H1 (cell line): ENCODE data around the gene PPA2. TPM values are rescaled to one million over a fixed set of nuclear protein-coding genes. Genes with fewer than 3 reads are reported as not detected.

Source experiments
- CTCF ChIA-PET: fragments of 300-600 bp; sonication (Branson Sonifier 250); formaldehyde crosslinking; loops from one replicate; lab custom pipeline; 2021; ENCODE audit not compliant: partially characterized antibody; lab: Charles Lee
- POLR2A ChIA-PET: fragments of 300-600 bp; sonication (Branson Sonifier 250); formaldehyde crosslinking; loops from one replicate; lab custom pipeline; 2021; ENCODE audit warnings: inconsistent platforms; ENCODE audit not compliant: partially characterized antibody; lab: Charles Lee
- DNase-seq, 2 experiments: peaks; one replicate each; pipeline versions ENCODE4 v3.0.0 to v3.0.0-alpha.2; 2010 to 2022; ENCODE audit warnings: low spot score in 2 of 2, low read depth in 1 of 2, mixed read lengths in 1 of 2
- FAIRE-seq: peaks from 2 replicates; lab custom pipeline; 2011; peaks lifted over from hg19 to GRCh38; lab: Jason Lieb, UNC
- H2AFZ ChIP-seq: 2 replicates; pipeline ENCODE4 v1.8.1; 2012; ENCODE audit warnings: low read length, inconsistent platforms
- H2AK5ac ChIP-seq: 2 replicates; pipeline ENCODE4 v1.6.1; 2013; ENCODE audit warnings: low read depth, low read length
- H2BK120ac ChIP-seq: replicated peaks from 2 replicates; pipeline ENCODE3; 2013; ENCODE audit warnings: low read depth, low read length, inconsistent platforms
- H2BK12ac ChIP-seq: 2 replicates; pipeline ENCODE4 v1.6.1; 2013; ENCODE audit warnings: low read depth, low read length
- H2BK15ac ChIP-seq: 2 replicates; pipeline ENCODE4 v1.6.1; 2013; ENCODE audit warnings: low read length
- H2BK20ac ChIP-seq: 2 replicates; pipeline ENCODE4 v1.6.1; 2013; ENCODE audit warnings: low read length
- H2BK5ac ChIP-seq: 2 replicates; pipeline ENCODE4 v1.6.1; 2013; ENCODE audit warnings: low read depth, low read length
- H3K14ac ChIP-seq: 2 replicates; pipeline ENCODE4 v1.6.1; 2013; ENCODE audit warnings: inconsistent platforms; ENCODE audit not compliant: insufficient read length
- H3K18ac ChIP-seq: 2 replicates; pipeline ENCODE4 v1.6.1; 2013; ENCODE audit warnings: low read length; ENCODE audit errors: extremely low read depth
- H3K23ac ChIP-seq: 2 replicates; pipeline ENCODE4 v1.6.1; 2013; ENCODE audit warnings: inconsistent platforms; ENCODE audit not compliant: insufficient read length
- H3K23me2 ChIP-seq: 2 replicates; pipeline ENCODE4 v1.6.1; 2013; ENCODE audit warnings: low read depth, low read length
- H3K27ac ChIP-seq: 2 replicates; pipeline ENCODE4 v1.6.1; 2011; ENCODE audit warnings: low read depth, low read length, inconsistent platforms
- H3K27me3 ChIP-seq, 4 experiments: replicated peaks in 1 of 4; 1 replicate in 1 of 4; 2 replicates in 3 of 4; pipeline versions ENCODE4 v1.6.1 to v1.8.1; 2011 to 2013; ENCODE audit warnings: low read length in 3 of 4, mild to moderate bottlenecking in 3 of 4, inconsistent platforms in 2 of 4, mixed read lengths in 2 of 4, moderate library complexity in 1 of 4; ENCODE audit not compliant: control insufficient read depth in 3 of 4, insufficient read depth in 3 of 4; ENCODE audit errors: extremely low read depth in 1 of 4
- H3K36me3 ChIP-seq, 4 experiments: 2 replicates each; pipeline versions ENCODE4 v1.6.1 to v1.8.1; 2011 to 2013; ENCODE audit warnings: mild to moderate bottlenecking in 4 of 4, low read length in 3 of 4, moderate library complexity in 2 of 4, control low read depth in 1 of 4, inconsistent platforms in 1 of 4; ENCODE audit not compliant: insufficient read depth in 4 of 4, control insufficient read depth in 2 of 4
- H3K4ac ChIP-seq: replicated peaks from 2 replicates; pipeline ENCODE3; 2013; ENCODE audit warnings: low read length, low read depth, mixed read lengths, inconsistent platforms; ENCODE audit not compliant: insufficient read length
- H3K4me1 ChIP-seq, 4 experiments: replicated peaks in 1 of 4; 1 replicate in 1 of 4; 2 replicates in 3 of 4; pipeline versions ENCODE4 v1.6.1 to v1.8.1; 2011 to 2013; ENCODE audit warnings: low read length in 3 of 4, inconsistent platforms in 2 of 4, mixed read lengths in 1 of 4; ENCODE audit not compliant: insufficient read depth in 4 of 4, control insufficient read depth in 3 of 4
- H3K4me2 ChIP-seq, 2 experiments: 2 replicates each; pipeline versions ENCODE4 v1.6.1 to v1.8.1; 2011 to 2013; ENCODE audit warnings: low read depth in 2 of 2, low read length in 2 of 2, control low read depth in 1 of 2, inconsistent platforms in 1 of 2, mild to moderate bottlenecking in 1 of 2; ENCODE audit not compliant: insufficient read depth in 1 of 2
- H3K4me3 ChIP-seq, 4 experiments: fragments of 200-600, 300-600 bp in 1 of 4; sonication (generic), shearing (Covaris generic), sonication (Bioruptor Twin) in 1 of 4; 2 replicates each; pipeline versions ENCODE4 v1.5.1 to v1.8.1; 2011 to 2016; ENCODE audit warnings: low read length in 4 of 4, low read depth in 3 of 4, control low read depth in 2 of 4, inconsistent platforms in 2 of 4, mild to moderate bottlenecking in 2 of 4, mixed read lengths in 1 of 4, moderate library complexity in 1 of 4; ENCODE audit not compliant: insufficient read depth in 2 of 4; ENCODE audit errors: extremely low read depth in 1 of 4
- H3K56ac ChIP-seq: replicated peaks from 2 replicates; pipeline ENCODE3; 2013; ENCODE audit warnings: low read depth, mild to moderate bottlenecking, mixed read lengths, low read length, inconsistent platforms; ENCODE audit not compliant: insufficient read length
- H3K79me1 ChIP-seq: 2 replicates; pipeline ENCODE4 v1.6.1; 2013; ENCODE audit warnings: low read depth, low read length, control low read depth
- H3K79me2 ChIP-seq, 2 experiments: 2 replicates each; pipeline versions ENCODE4 v1.6.1 to v1.8.1; 2012 to 2013; ENCODE audit warnings: low read length in 2 of 2, mild to moderate bottlenecking in 2 of 2, inconsistent platforms in 1 of 2; ENCODE audit not compliant: insufficient read depth in 2 of 2, control insufficient read depth in 1 of 2
- H3K9ac ChIP-seq, 4 experiments: replicated peaks in 1 of 4; 1 replicate in 1 of 4; 2 replicates in 3 of 4; pipeline versions ENCODE4 v1.6.1 to v1.8.1; 2011 to 2013; ENCODE audit warnings: low read depth in 3 of 4, low read length in 3 of 4, control low read depth in 2 of 4, mild to moderate bottlenecking in 2 of 4, moderate library complexity in 2 of 4, inconsistent platforms in 1 of 4; ENCODE audit errors: extremely low read depth in 1 of 4
- H3K9me3 ChIP-seq, 2 experiments: 2 replicates each; pipeline versions ENCODE4 v1.6.1 to v1.8.1; 2012 to 2013; ENCODE audit warnings: mild to moderate bottlenecking in 2 of 2, moderate library complexity in 2 of 2, control low read depth in 1 of 2, inconsistent platforms in 1 of 2, low read depth in 1 of 2, low read length in 1 of 2, mixed read lengths in 1 of 2; ENCODE audit not compliant: insufficient read depth in 2 of 2
- H4K20me1 ChIP-seq, 2 experiments: replicated peaks in 1 of 2; 2 replicates each; pipeline versions ENCODE3 to v1.8.1; 2011 to 2013; ENCODE audit warnings: inconsistent platforms in 2 of 2, low read length in 2 of 2, mild to moderate bottlenecking in 1 of 2; ENCODE audit not compliant: insufficient read depth in 2 of 2, control insufficient read depth in 1 of 2
- H4K5ac ChIP-seq: 2 replicates; pipeline ENCODE4 v1.6.1; 2013; ENCODE audit warnings: low read length, low read depth, mixed read lengths, inconsistent platforms; ENCODE audit not compliant: insufficient read length
- H4K8ac ChIP-seq: 2 replicates; pipeline ENCODE4 v1.8.0; 2013; ENCODE audit warnings: mild to moderate bottlenecking, moderate library complexity, low read length, inconsistent platforms; ENCODE audit not compliant: insufficient read depth; ENCODE audit errors: extremely low read depth
- H4K91ac ChIP-seq: replicated peaks from 2 replicates; pipeline ENCODE3; 2013; ENCODE audit warnings: low read length, mixed read lengths, inconsistent platforms; ENCODE audit not compliant: insufficient read length
- CBX8 ChIP-seq: fragments of 300-800, 300-1000 bp; sonication (generic); IDR thresholded peaks from 2 replicates; pipeline ENCODE4 v1.7.1; 2016; ENCODE audit warnings: low read depth, low read length, borderline replicate concordance
- NANOG ChIP-seq: IDR thresholded peaks from 2 replicates; pipeline ENCODE4 v1.6.1; 2011; ENCODE audit warnings: low read length, low read depth, mild to moderate bottlenecking, inconsistent platforms; ENCODE audit not compliant: insufficient read depth, poor library complexity, severe bottlenecking
- TEAD4 ChIP-seq: IDR thresholded peaks from 2 replicates; pipeline ENCODE4 v1.6.1; 2012; ENCODE audit warnings: low read depth, low read length, inconsistent platforms, mixed read lengths
- WGBS, 2 experiments: shearing (Covaris generic) in 1 of 2; methylation state at CpG; one replicate each; pipeline versions ENCODE4 v1.1.6 to v1.1.7; 2013 to 2015; ENCODE audit warnings: low lambda C conversion rate in 2 of 2, mixed read lengths in 2 of 2, inconsistent platforms in 1 of 2, low coverage in 1 of 2, missing lambda C conversion rate in 1 of 2; ENCODE audit not compliant: insufficient replicate concordance in 2 of 2, insufficient coverage in 1 of 2, insufficient read length in 1 of 2; ENCODE audit errors: extremely low coverage in 1 of 2, missing lambda C conversion rate in 1 of 2; 5-methylcytosine and 5-hydroxymethylcytosine counted together
- polyA plus RNA-seq, 7 experiments: library from polyadenylated mRNA; depleted of rRNA in 3 of 7; stranded (reverse) in 5 of 7; unstranded in 2 of 7; fragments of >200 nt in 5 of 7; fragments of 200-250 nt in 2 of 7; gene quantifications; 1 replicate in 5 of 7; 2 replicates in 1 of 7; 4 replicates in 1 of 7; pipeline versions ENCODE4 v1.2.1 to v1.2.3, GENCODE V29; 2011 to 2013; ENCODE audit warnings: missing spikeins in 2 of 7, mixed read lengths in 2 of 7
- total RNA-seq: library from RNA; stranded (reverse); fragmentation: NEBNext Ultra II Directional; extraction: Animal tissue kit (Norgen Biotek cat#: 25700); gene quantifications from 2 replicates; pipeline ENCODE4 v1.2.1, GENCODE V29; 2021

PPA2 gene
- total and polyA plus RNA-seq, 2 of the 8 experiments (the other 6 are each of a cell fraction or from before 2014, with no cell fraction given): 24.9 to 62.7 TPM

- ChIA-PET POLR2A (no interaction called here), CTCF (interaction anchor here (0.8 to 1.0 kb wide), 2 partner anchors 12 to 41 kb away, joined by 3 to 4 read pairs; no protein-coding TSS in a partner anchor)
- Histone ChIP-seq H3K4me1 (no peaks in the 10 kb centered on the region), H4K8ac (no peak overlapping the region), H2BK15ac (no peak overlapping the region), H3K36me3 (no peaks in the 10 kb centered on the region), H3K4me2 (no peak overlapping the region), H3K23ac (no peak overlapping the region), H3K4me3 (no peak overlapping the region), H4K20me1 (no peaks in the 10 kb centered on the region), H2BK120ac (no peak overlapping the region), H3K9ac (no peak overlapping the region), H2AFZ (no peak overlapping the region), H2BK5ac (no peak overlapping the region), H3K23me2 (no peaks in the 10 kb centered on the region), H3K79me2 (no peaks in the 10 kb centered on the region), H3K4ac (no peak overlapping the region), H4K5ac (no peak overlapping the region), H2BK20ac (no peak overlapping the region), H3K27me3 (no peaks in the 10 kb centered on the region), H3K27ac (no peak overlapping the region), H2BK12ac (no peak overlapping the region), H3K56ac (no peak overlapping the region), H3K14ac (no peak overlapping the region), H3K9me3 (no peaks in the 10 kb centered on the region), H2AK5ac (no peak overlapping the region), H3K79me1 (no peaks in the 10 kb centered on the region; the same call in 1 of the 2 replicates), H4K91ac (no peak overlapping the region), H3K18ac (no peak overlapping the region)
- WGBS, 2 experiments: 96% methylated on average over 14 of the region's 15 CpGs; no CpG with 5 or more reads in 1 of the 2 experiments
- FAIRE-seq: no peak
- no peak for DNase-seq
- no peak for TF ChIP-seq TEAD4
- no peak for TF ChIP-seq CBX8
- no peak for TF ChIP-seq NANOG
Observed at GRCh38 chr4:105414316-105414715, 59.5 kb downstream of the PPA2 start.
